Stimulated activated memory B cell treated with anti-CD40 and anti-IgM and Interleukin-4, amounts not matched to agents 10 μg/mL and 1 μg/mL and 100 μg/mL, for 72 hours (primary cell): ENCODE results near the gene SMAD6.

Experiments used
- ATAC-seq: fragments of 150-1000 bp; cut with Tn5 transposase; 2 replicates; pipeline ENCODE4 v1.10.0; 2021
- H3K27ac Mint-ChIP-seq: one replicate; pipeline ENCODE4 v1.8.0; 2022; ENCODE audit warnings: mild to moderate bottlenecking, mixed read lengths
- H3K27me3 Mint-ChIP-seq: one replicate; pipeline ENCODE4 v1.8.0; 2022; ENCODE audit warnings: mixed read lengths
- H3K36me3 Mint-ChIP-seq: one replicate; pipeline ENCODE4 v1.8.0; 2022; ENCODE audit warnings: mixed read lengths
- H3K4me1 Mint-ChIP-seq: one replicate; pipeline ENCODE4 v1.8.0; 2022; ENCODE audit warnings: mixed read lengths
- H3K4me3 Mint-ChIP-seq: one replicate; pipeline ENCODE4 v1.8.0; 2022; ENCODE audit warnings: mild to moderate bottlenecking, moderate library complexity, mixed read lengths
- H3K9me3 Mint-ChIP-seq: one replicate; pipeline ENCODE4 v1.8.0; 2022; ENCODE audit warnings: mixed read lengths

SMAD6 gene

DNA sequence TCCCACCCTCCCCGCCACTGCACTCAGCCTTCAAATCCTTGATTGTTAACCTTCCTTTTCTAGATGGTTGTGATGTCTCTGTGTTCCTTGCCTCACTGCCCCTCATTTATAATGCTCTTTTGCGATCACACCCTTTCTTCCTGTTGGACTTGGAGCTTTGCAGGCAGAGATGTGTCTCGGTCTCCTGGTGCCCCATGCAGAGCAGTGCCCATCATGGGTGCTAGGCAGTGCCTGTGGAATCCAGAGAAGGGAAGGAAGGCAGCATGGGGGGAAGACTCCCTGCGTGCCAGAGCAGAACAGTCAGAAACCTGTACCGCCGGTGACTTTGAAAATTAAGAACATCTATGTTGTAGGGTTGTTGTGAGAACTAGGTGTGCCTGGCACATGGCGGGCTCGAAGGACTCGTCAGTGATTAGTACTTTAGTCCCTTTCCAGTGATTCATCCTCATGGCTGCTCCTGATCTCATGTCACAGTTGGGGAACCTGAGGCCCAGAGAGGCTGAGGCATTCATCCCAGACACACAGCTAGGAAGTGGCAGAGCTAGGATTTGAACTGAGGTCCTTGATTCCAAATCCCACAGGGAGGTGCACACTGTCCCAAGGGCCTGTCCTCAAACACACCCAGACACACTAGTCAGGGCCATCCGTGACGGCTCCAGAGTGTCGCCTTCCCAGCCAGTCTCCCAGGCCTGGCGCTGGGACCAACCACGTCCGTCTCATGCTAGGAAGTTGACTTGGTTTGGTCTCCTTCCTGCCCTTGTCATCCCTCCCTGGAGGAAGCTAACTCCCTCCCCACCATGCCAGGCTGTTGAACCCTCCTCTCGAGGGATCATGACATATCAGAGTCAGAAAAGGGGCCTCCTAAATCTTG lies 58.3 kb downstream of the SMAD6 start:
- ATAC-seq, result no peak
- Mint-ChIP-seq H3K27me3 (peaks cover 88% of the 10 kb centered on the region), H3K27ac (no peak overlapping the region), H3K4me3 (no peak overlapping the region), H3K36me3 (peaks cover 2% of the 10 kb centered on the region), H3K4me1 (peaks cover under 1% of the 10 kb centered on the region), H3K9me3 (peaks cover under 1% of the 10 kb centered on the region)

DNA sequence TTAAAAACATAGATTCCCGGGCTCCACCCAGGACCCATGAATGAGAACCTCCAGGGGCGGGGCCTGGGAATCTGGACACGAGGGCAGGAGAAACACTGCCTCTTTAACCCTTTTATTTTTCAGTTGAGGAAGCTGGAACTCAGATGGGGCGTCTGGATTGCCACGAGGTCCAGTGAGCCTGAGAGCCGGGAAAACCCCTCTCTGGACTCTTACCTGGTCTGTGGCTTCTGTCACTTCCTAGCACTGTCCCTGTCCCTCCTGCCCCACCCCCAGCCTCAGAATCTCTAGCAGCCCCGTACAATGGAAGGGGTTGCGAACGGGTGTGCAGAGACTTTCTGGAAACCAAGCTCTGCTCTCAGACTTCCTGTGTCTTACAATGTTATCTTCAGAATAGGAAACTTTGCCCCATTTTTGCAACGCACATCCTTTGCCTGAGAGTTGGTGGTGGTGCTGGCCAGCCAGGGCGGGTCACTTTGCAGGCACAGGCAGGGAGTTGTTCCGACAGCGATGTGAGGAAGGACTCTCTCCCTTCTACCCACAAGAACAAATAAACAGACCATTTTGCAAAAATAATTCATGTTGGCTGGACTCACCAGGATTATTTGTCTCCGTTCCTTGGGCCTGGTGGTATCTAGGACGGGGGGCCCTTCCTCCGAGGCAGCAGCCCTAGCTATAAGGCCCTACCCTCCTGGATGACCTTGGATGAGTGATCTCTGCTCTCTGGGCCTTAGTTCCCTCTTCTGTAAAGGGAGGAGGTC lies 59.1 kb downstream of the SMAD6 start:
- Mint-ChIP-seq H3K9me3 (no peaks in the 10 kb centered on the region), H3K27me3 (peaks cover 91% of the 10 kb centered on the region), H3K4me3 (no peak overlapping the region), H3K4me1 (peaks cover 8% of the 10 kb centered on the region), H3K27ac (no peak overlapping the region), H3K36me3 (no peaks in the 10 kb centered on the region)
- ATAC-seq, result no peak

DNA sequence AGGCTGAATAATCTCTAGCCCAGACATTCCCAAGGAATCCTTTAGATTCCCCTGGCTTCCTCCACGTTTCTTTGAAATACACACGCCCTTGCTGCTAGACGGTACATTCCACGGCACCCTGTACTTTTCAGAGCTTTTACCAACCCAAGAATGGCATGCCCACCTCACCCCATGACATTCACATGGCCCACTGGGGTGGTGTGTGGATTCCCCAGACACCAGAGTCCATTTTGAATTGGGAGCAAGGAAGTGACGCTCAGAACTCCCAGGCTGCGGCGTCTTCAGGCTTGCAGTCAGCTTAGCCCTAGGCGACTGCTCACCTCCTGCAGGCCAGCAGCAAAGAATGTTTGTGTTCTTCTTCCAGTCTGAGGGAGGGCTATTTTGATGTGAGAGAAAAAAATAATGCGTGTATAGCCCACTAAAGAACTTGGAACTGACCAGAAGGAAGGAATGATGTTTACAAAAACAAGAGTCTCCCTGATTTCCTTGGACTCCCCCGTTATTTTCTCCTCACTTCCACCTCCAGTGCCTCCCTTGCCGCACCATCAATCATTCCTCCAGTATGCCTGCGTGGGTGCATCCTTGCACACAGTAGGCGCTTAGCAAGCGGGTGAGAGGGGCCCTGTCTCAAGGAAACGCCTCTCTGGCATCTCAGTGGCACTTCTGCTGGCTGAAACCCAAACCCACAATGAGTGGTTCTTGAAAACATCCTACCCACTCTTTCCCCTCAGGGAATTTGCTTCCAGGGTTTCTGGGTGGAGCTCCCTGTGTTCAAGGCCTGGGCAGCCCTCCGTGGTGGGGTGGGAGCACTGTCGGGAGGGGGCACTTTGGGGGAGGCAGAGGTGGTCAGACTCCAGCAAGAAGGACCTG lies 59.9 kb downstream of the SMAD6 start:
- Mint-ChIP-seq H3K36me3 (no peaks in the 10 kb centered on the region), H3K27ac (no peak overlapping the region), H3K9me3 (no peaks in the 10 kb centered on the region), H3K27me3 (peaks cover 89% of the 10 kb centered on the region), H3K4me1 (peaks cover 8% of the 10 kb centered on the region), H3K4me3 (no peak overlapping the region)
- no peak for ATAC-seq

DNA sequence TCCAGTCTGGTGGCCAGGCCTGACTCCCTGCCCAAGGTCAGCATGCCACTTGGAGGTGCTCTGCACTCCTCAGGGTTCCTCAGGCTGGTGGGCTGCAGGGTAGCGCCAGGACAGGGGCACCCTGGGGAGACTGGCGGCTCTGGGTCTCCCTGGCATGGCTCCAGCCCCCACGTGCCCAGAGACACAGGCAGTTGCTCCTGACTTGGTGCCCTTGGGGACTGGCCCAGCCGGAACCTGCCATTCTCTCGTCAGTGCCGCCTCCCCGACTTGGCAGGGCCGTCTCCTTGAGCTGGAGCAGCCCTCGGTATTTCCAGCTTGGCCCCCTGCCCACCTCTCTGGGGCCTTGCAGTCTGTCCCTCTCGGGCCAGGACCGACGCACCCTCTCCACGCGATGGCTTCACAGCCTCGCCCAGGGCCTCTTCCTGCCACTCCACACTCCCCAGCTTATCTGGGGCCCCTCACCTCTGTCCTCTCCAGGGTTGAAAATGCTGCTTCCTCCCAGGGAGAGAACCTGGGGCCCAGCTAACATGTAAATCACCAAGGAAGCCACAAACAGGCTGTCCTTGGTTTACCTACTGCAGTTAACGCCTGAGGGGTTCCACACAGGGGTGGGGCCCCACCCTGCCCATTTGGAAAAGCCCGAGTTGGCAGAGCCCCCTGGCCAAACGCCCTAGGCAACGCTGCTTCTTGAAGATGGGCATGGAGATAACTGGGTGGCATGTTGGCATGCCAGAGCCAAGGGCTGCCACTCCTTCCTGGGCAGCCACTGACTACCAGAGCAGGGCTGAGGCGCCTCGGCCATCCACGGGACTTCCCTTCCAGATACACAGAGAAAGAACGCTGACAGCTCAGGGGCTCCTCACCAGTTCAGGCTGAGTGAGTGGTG lies 61.4 kb downstream of the SMAD6 start:
- no peak overlapping the region for H3K27ac Mint-ChIP-seq
- peaks cover 74% of the 10 kb centered on the region for H3K27me3 Mint-ChIP-seq
- no peaks in the 10 kb centered on the region for H3K9me3 Mint-ChIP-seq
- H3K4me3 Mint-ChIP-seq, result no peak overlapping the region
- no peaks in the 10 kb centered on the region for H3K36me3 Mint-ChIP-seq
- no peak for ATAC-seq
- peaks cover 8% of the 10 kb centered on the region for H3K4me1 Mint-ChIP-seq

DNA sequence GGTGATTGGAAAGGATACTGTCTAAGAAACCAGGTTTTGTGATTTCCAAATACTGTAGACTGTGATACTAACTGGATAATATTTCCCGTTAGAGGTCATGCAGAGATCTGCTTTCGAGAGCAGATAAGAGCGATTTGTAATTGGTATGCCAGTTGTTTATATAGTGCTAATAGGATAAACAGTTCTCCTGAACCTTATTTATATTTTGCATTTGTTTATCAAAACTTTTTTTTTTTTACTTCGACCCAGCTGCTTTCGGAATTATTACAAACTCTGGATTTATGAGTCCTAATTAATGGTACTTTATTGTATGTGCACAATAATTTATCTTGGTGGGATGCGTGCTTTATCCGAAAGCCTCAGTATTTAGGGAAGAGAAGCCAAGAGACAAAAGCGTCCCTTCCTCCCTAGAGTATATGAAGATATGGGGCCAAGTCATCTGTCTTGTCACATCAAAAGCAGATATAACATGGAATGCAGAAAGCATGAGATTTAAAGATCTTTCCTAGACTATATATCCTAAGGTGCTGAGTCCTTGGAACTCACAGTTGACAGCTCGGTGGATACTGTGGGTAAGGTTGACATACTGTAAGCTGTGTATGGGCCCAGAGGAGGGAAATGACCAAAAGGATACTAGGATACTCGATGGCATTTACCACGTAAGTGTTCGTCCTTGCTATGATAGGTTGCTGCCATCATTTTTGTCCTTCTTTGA lies 62.2 kb downstream of the SMAD6 start:
- no peaks in the 10 kb centered on the region for H3K36me3 Mint-ChIP-seq
- no peak for ATAC-seq
- H3K4me1 Mint-ChIP-seq, result peaks cover 8% of the 10 kb centered on the region
- no peak overlapping the region for H3K27ac Mint-ChIP-seq
- H3K27me3 Mint-ChIP-seq, result peaks cover 70% of the 10 kb centered on the region
- H3K9me3 Mint-ChIP-seq, result no peaks in the 10 kb centered on the region
- no peak overlapping the region for H3K4me3 Mint-ChIP-seq

DNA sequence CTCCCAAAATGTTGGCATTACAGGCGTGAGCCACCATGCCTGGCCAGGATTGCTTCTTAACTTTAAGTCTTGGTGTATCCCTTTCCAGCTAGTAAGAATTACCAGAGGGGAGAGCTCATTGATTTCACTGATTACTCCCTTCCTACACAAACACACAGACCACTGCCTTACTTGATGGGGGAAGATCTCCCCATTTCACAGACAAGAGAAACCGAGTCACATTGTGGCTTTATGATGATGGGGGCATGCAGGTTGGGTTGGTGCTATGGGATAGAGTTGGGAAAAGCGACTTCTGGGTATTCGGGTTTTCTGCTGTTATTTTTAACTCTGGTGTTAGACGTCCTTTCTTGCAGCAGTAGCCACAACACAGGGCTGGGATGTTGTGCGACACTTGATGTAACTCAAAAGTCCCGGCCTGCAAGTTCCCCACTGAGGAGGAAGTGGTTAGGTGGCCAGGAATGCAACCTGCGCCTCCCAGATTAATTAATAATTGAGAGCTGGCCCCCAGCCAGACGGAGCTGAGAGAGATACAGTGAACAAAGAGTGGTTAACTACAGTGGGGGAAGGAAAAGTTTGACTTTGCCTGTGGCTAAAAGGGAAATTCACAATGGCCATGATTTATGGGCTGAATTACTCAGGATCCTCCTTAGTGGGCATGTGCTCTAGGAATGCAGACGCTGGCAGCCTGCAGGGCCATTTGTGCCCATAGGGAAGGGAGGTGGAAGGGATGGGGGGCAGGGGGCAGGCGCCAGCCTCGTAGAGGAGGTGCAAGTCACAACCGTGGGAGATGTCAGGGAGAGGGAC lies 63.6 kb downstream of the SMAD6 start:
- H3K36me3 Mint-ChIP-seq, result no peaks in the 10 kb centered on the region
- peaks cover 64% of the 10 kb centered on the region for H3K27me3 Mint-ChIP-seq
- H3K4me3 Mint-ChIP-seq, result no peak overlapping the region
- peak; percentile 49 for ATAC-seq
- H3K4me1 Mint-ChIP-seq, result peaks cover 8% of the 10 kb centered on the region
- H3K27ac Mint-ChIP-seq, result no peak overlapping the region
- H3K9me3 Mint-ChIP-seq, result no peaks in the 10 kb centered on the region

DNA sequence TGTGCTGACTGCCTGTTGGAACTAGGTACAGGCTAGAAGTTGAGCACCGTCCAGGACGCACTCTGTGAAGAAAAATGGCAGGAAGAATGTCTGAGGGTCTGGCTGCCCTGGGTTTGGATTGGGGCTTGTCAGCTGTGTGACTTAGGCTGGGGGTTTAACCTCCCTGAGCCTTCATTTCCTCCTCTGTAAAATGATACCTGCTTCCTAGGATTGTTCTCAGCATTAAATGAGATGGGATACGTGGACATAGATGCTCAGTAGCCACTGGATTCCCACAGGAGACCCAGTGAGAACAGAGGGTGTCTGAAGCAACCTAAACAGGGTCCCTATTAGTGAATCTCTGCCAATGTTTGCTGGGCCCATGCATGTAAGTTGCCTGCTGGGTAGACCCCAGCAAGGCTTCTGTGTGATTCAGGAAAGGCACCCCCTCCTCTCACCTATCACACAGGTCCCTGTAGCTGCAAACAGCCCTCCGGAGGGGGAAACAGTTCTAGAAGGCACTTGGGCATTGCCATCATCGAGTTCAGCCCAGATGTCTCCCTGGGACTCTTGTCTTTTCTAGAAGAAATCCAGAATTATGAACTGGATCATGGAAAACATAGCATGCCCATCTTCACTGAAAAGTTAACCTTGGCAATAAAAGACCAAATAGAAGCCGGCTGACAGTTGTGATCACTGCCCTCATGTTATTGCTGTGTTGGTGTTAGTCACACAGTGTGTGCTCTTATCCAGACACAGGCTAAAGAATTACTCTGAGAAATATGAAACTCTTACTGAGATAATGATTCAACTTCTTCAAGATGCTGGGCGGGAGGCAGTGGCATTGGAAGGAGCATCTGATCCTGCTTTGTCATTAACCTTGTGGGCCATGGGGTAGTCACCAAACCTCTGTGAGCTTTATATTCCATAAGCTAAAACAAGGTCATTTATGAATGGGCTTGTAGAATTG lies 64.5 kb downstream of the SMAD6 start:
- Mint-ChIP-seq H3K4me1 (peaks cover 8% of the 10 kb centered on the region), H3K9me3 (no peaks in the 10 kb centered on the region), H3K27ac (no peak overlapping the region), H3K27me3 (peaks cover 64% of the 10 kb centered on the region), H3K4me3 (no peak overlapping the region), H3K36me3 (no peaks in the 10 kb centered on the region)
- no peak for ATAC-seq

DNA sequence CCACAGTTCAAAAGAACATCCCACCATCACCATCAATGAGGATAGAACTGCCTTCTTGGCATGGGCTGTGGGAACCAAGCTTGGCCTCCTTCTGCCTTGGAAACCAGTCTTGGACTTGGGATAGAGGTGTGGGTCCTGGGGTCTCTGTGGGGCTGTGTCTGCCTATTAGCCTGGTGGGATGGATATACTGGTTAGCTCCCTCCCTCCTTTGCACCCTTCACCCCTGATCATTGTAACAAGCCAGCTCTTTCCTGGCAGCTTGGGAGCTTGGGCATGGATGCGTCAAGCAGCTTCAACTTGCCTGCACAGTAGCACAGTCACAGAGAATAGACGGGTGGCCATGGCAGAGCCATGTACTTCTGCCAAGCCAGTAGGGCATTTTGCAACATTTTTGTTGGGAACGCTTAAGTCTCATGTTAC lies 65.2 kb downstream of the SMAD6 start:
- ATAC-seq, result no peak
- Mint-ChIP-seq H3K4me1 (peaks cover 8% of the 10 kb centered on the region), H3K9me3 (no peaks in the 10 kb centered on the region), H3K36me3 (no peaks in the 10 kb centered on the region), H3K4me3 (no peak overlapping the region), H3K27ac (no peak overlapping the region), H3K27me3 (peaks cover 57% of the 10 kb centered on the region)

DNA sequence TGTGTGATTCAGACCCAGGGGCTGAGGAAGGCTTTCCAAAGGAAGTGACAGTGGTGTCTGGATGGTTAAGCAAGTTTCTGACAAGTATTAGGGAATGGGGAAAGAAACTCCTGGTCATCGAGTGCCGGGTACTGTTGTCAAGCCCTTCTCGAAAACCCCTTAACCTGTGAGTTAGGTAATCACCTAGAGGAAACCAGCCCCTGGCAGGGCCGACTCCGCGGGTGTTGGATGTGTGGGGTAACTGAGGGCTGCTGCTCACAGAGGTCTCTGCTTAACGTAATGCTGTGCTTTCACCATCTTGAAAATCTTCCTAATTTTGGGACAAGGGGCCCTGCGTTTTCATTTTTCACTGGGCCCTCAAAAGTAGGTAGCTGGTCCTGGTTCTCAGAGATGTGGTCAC lies 67.0 kb downstream of the SMAD6 start:
- H3K36me3 Mint-ChIP-seq, result no peaks in the 10 kb centered on the region
- ATAC-seq, result no peak
- H3K27me3 Mint-ChIP-seq, result peaks cover 40% of the 10 kb centered on the region
- H3K9me3 Mint-ChIP-seq, result no peaks in the 10 kb centered on the region
- H3K4me3 Mint-ChIP-seq, result no peak overlapping the region
- no peak overlapping the region for H3K27ac Mint-ChIP-seq
- peaks cover 8% of the 10 kb centered on the region for H3K4me1 Mint-ChIP-seq

DNA sequence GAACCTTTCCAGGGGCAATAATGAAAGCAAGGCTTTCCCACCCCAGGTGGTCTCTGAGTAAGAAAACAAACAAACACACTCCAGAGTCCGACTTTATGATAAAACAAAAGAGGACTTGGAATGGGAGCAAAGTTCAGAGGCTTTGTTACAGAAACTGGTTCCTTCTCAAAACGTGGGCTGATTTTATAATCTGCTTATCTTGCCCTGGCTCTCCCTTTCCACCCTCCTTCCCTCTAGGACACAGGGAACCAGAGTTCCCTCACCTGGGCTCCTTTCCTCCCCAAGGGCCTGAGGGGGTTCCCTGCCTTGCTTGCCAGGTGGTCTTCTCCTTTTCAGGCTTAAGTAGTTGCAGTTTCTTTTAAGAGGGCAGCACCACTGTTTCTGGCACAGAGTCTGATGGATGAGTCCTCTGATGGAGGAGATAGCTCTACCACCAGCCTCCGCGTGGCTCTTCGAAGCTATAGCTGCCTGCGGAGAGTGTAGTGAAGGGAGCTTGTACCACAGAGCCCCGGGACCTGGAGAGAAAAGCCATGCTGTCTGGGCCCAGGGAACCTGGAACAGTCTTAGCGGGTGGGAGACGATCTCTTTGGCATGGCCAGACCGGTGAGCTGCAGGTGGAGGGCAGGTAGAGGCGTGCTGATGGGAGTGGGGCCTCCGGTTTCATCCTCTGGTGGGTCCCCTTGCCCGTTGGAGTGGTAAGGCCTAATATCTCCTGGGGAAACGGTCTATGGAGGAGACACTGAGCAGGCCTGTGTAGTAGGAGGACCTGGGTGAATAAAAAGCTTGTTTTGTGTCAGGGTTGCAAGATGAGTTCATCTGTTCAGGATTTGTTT lies 68.7 kb downstream of the SMAD6 start:
- Mint-ChIP-seq H3K9me3 (no peaks in the 10 kb centered on the region), H3K27me3 (peaks cover 23% of the 10 kb centered on the region), H3K4me3 (no peak overlapping the region), H3K36me3 (no peaks in the 10 kb centered on the region), H3K4me1 (peaks cover 3% of the 10 kb centered on the region), H3K27ac (no peak overlapping the region)
- ATAC-seq, result no peak

DNA sequence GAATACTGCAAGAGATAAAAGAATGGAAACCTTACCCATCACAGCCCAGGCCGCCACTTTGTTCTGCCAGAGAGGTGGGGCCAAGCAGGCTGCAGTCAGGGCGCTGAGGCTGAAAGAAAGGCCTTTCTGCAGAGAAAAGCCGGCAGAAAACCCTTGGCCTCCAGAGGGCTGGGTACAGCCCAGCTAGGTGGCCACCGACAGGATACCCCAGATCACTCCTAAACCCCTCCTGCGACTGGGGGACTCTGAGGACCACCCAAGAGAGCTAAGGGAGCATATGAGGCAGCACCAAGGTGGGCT lies 69.3 kb downstream of the SMAD6 start:
- no peaks in the 10 kb centered on the region for H3K9me3 Mint-ChIP-seq
- no peak for ATAC-seq
- H3K27me3 Mint-ChIP-seq, result peaks cover 17% of the 10 kb centered on the region
- no peak overlapping the region for H3K4me3 Mint-ChIP-seq
- no peaks in the 10 kb centered on the region for H3K36me3 Mint-ChIP-seq
- no peak overlapping the region for H3K27ac Mint-ChIP-seq
- no peaks in the 10 kb centered on the region for H3K4me1 Mint-ChIP-seq

DNA sequence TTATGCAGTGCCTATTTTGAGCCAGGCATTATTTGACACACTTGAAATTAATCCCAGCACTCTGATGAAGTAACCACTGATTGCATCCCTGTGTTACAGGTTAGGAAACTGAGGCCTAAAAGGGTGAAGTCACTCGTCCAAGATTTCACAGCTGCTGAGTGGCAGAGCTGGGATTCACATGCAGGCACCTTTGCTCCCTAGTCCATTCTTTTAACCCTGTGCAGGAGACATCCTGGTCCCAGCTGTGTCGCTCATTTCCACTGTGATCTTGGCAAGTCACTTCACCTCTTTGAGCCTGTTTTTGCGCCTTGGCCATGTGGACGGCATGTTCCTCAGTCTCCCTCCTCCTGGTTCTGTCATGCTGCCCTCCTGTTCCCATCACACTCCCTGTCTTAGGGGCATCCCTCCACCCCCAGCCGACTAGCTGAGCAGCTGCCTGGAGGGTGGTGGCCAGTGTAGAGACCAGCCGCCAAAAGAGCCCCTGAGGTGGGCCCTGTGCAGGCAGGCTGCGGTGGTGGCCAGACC lies 70.6 kb downstream of the SMAD6 start:
- peaks cover 12% of the 10 kb centered on the region for H3K27me3 Mint-ChIP-seq
- no peak for ATAC-seq
- H3K9me3 Mint-ChIP-seq, result no peaks in the 10 kb centered on the region
- no peaks in the 10 kb centered on the region for H3K4me1 Mint-ChIP-seq
- H3K4me3 Mint-ChIP-seq, result no peak overlapping the region
- no peak overlapping the region for H3K27ac Mint-ChIP-seq
- H3K36me3 Mint-ChIP-seq, result no peaks in the 10 kb centered on the region
